Lower leg skin (tissue), 3 donors: ENCODE data around the gene AATK.

Experiments
- POLR2A ChIP-seq, 2 donors: fragments of 450-650 bp; IDR thresholded peaks; one replicate each; pipeline ENCODE4 v1.6.1; 2016 to 2017; ENCODE audit warnings: antibody characterized with exemption in 2 of 2, mild to moderate bottlenecking in 1 of 2, moderate library complexity in 1 of 2
- TF ChIP-seq, protein P1 (sequence below), 3 donors: fragments of 450-650 bp; IDR thresholded peaks; one replicate each; pipeline ENCODE4 v1.5.1; 2016; ENCODE audit warnings: antibody characterized with exemption in 3 of 3, mild to moderate bottlenecking in 3 of 3, moderate library complexity in 2 of 3

DNA sequence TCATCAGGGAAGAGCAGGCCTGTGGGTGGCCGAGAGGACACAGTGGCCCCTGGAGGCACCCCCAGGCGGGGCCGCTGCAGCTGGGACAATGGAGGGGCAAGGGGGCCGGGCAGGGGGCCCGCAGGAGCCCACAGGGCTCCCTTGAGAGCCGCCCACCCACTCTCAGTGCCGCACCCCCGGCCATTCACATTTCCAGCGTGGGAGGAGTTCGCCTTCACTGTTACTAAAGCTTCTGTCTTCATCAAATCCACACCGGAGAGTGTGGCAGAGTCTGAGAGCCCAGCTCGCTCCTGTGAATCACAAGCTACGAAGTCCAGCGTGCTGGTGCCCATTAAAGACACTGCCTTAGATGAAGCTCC is 21.6 kb downstream of the AATK start:
- TF ChIP-seq, protein P1, sequence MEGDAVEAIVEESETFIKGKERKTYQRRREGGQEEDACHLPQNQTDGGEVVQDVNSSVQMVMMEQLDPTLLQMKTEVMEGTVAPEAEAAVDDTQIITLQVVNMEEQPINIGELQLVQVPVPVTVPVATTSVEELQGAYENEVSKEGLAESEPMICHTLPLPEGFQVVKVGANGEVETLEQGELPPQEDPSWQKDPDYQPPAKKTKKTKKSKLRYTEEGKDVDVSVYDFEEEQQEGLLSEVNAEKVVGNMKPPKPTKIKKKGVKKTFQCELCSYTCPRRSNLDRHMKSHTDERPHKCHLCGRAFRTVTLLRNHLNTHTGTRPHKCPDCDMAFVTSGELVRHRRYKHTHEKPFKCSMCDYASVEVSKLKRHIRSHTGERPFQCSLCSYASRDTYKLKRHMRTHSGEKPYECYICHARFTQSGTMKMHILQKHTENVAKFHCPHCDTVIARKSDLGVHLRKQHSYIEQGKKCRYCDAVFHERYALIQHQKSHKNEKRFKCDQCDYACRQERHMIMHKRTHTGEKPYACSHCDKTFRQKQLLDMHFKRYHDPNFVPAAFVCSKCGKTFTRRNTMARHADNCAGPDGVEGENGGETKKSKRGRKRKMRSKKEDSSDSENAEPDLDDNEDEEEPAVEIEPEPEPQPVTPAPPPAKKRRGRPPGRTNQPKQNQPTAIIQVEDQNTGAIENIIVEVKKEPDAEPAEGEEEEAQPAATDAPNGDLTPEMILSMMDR (IDR thresholded peaks at IDR 0.05) = no peak
- no peak for TF ChIP-seq POLR2A (IDR thresholded peaks at IDR 0.05)
